Panc1 (cell line): Measurements from ENCODE around the gene UST. TPM values are rescaled to one million over a fixed set of nuclear protein-coding genes. Genes with fewer than 3 reads are reported as not detected.

ENCODE experiments used
- ATAC-seq: fragments of 200-7000 bp; cut with Tn5 transposase; 2 replicates; pipeline ENCODE4 v1.9.1; 2020; ENCODE audit warnings: mild to moderate bottlenecking, moderate library complexity
- BruUV-seq: library from RNA; stranded (reverse); fragments of 400-500 nt; replicated peaks from 2 replicates; lab custom pipeline; 2021; lab: Mats Ljungman, UMichigan
- CTCF ChIA-PET: fragments of 300-600 bp; sonication (Branson Sonifier 250); formaldehyde crosslinking; loops from one replicate; lab custom pipeline; 2022; ENCODE audit warnings: antibody characterized with exemption; lab: Charles Lee
- POLR2A ChIA-PET: fragments of 300-600 bp; sonication (Branson Sonifier 250); formaldehyde crosslinking; loops from one replicate; lab custom pipeline; 2022; ENCODE audit warnings: antibody characterized with exemption; lab: Charles Lee
- DNase-seq: peaks from one replicate; pipeline ENCODE4 v3.0.0-alpha.2; 2010; ENCODE audit warnings: low read depth, low spot score
- H3K27ac ChIP-seq: 2 replicates; pipeline ENCODE4 v1.5.1; 2011; ENCODE audit warnings: mild to moderate bottlenecking, low read length, inconsistent platforms
- H3K27me3 ChIP-seq: fragments of 200-500 bp; sonication (Bioruptor generic); 2 replicates; pipeline ENCODE4 v1.6.0; 2014; ENCODE audit warnings: low read length, inconsistent platforms; ENCODE audit not compliant: control insufficient read depth, insufficient read depth
- H3K36me3 ChIP-seq: fragments of 200-500 bp; sonication (Bioruptor generic); 2 replicates; pipeline ENCODE4 v1.5.1; 2014; ENCODE audit warnings: inconsistent platforms, mild to moderate bottlenecking, low read length, moderate library complexity; ENCODE audit not compliant: control insufficient read depth, insufficient read depth
- H3K4me1 ChIP-seq: 2 replicates; pipeline ENCODE4 v1.5.1; 2011; ENCODE audit warnings: inconsistent platforms, mild to moderate bottlenecking, low read length, moderate library complexity; ENCODE audit not compliant: control insufficient read depth, insufficient read depth
- H3K4me3 ChIP-seq, 2 experiments: 2 replicates each; pipeline ENCODE4 v1.5.1; 2011 to 2012; ENCODE audit warnings: low read depth in 2 of 2, low read length in 2 of 2, mild to moderate bottlenecking in 2 of 2, inconsistent platforms in 1 of 2, moderate library complexity in 1 of 2
- H3K9me3 ChIP-seq: fragments of 200-500 bp; sonication (Bioruptor generic); 2 replicates; pipeline ENCODE4 v1.5.1; 2014; ENCODE audit warnings: low read depth, mild to moderate bottlenecking, inconsistent platforms, low read length, moderate library complexity; ENCODE audit not compliant: control insufficient read depth, insufficient read depth
- POLR2AphosphoS5 ChIP-seq: IDR thresholded peaks from 2 replicates; pipeline ENCODE4 v1.6.1; 2012; ENCODE audit warnings: mild to moderate bottlenecking, low read depth, low read length, moderate library complexity
- SIN3A ChIP-seq: IDR thresholded peaks from 2 replicates; pipeline ENCODE4 v1.6.1; 2012; ENCODE audit warnings: low read depth, mild to moderate bottlenecking, low read length, moderate library complexity, borderline replicate concordance; ENCODE audit not compliant: insufficient read depth
- TCF7L2 ChIP-seq: IDR thresholded peaks from 2 replicates; pipeline ENCODE4 v1.6.1; 2011; ENCODE audit warnings: mild to moderate bottlenecking, low read depth, low read length, inconsistent platforms
- in situ Hi-C: cut with HindIII; loops from 2 replicates; pipeline ENCODE4 v1.10.0; 2016; ENCODE audit warnings: low sequenced_read_pairs, low pct_unique_long_range_greater_than_20kb
- intact Hi-C: fragments of 100-400 bp; cut with micrococcal nuclease; formaldehyde crosslinking; loops from one replicate; pipeline ENCODE4 v1.10.0; 2022; ENCODE audit not compliant: unreplicated experiment
- total RNA-seq: library from RNA; stranded (reverse); gene quantifications from one replicate; pipeline ENCODE4 v1.2.1, GENCODE V29; 2021; ENCODE audit not compliant: unreplicated experiment
- TF ChIP-seq, protein P1 (sequence below): fragments of 450-650 bp; IDR thresholded peaks from 2 replicates; pipeline ENCODE4 v1.5.1; 2017; ENCODE audit warnings: mild to moderate bottlenecking
- TF ChIP-seq, protein P2 (sequence below), 2 experiments: IDR thresholded peaks; 2 replicates each; pipeline ENCODE4 v1.6.1; 2011 to 2012; ENCODE audit warnings: low read depth in 2 of 2, control low read depth in 1 of 2, low read length in 1 of 2, mild to moderate bottlenecking in 1 of 2, moderate library complexity in 1 of 2; ENCODE audit not compliant: insufficient read depth in 1 of 2

Gene UST
- total RNA-seq, 1 experiment from 2014 or later = 0.15 TPM

DNA sequence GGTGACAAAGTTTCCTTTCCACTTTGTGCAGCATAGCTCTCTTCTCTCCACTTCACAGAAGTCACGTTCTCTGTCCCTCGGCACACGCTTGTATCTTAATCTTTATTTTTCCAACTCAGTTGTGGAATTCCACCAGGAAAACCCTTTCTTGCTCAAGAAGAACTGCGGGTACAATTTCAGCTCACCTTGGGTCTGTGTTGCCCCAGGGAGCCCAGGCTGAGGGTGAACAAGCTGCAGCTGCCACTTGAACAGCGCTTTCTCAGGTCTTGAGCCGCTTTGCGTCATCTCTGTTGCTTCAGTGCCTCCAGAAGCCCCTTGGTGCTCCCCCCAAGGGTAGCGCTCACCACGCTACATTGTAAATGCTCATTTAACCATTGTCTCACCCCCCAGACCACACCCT, 341.5 kb downstream of the UST start:
- Histone ChIP-seq H3K27ac (no peak overlapping the region), H3K27me3 (peaks cover 3% of the 10 kb centered on the region; the same call in 1 of the 2 replicates), H3K9me3 (no peaks in the 10 kb centered on the region), H3K4me3 (no peak overlapping the region), H3K36me3 (no peaks in the 10 kb centered on the region), H3K4me1 (no peaks in the 10 kb centered on the region)
- intact Hi-C loops = loop anchor here (10.0 kb wide), 1 partner anchor 226 kb away; the partner anchor contains the start of gene TAB2
- POLR2A ChIA-PET = no interaction called here
- TF ChIP-seq, protein P1, sequence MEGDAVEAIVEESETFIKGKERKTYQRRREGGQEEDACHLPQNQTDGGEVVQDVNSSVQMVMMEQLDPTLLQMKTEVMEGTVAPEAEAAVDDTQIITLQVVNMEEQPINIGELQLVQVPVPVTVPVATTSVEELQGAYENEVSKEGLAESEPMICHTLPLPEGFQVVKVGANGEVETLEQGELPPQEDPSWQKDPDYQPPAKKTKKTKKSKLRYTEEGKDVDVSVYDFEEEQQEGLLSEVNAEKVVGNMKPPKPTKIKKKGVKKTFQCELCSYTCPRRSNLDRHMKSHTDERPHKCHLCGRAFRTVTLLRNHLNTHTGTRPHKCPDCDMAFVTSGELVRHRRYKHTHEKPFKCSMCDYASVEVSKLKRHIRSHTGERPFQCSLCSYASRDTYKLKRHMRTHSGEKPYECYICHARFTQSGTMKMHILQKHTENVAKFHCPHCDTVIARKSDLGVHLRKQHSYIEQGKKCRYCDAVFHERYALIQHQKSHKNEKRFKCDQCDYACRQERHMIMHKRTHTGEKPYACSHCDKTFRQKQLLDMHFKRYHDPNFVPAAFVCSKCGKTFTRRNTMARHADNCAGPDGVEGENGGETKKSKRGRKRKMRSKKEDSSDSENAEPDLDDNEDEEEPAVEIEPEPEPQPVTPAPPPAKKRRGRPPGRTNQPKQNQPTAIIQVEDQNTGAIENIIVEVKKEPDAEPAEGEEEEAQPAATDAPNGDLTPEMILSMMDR = no peak
- in situ Hi-C loops = no loop called here
- DNase-seq = no peak
- BruUV-seq = no TSS peak
- no peak for ATAC-seq
- CTCF ChIA-PET = no interaction called here

DNA sequence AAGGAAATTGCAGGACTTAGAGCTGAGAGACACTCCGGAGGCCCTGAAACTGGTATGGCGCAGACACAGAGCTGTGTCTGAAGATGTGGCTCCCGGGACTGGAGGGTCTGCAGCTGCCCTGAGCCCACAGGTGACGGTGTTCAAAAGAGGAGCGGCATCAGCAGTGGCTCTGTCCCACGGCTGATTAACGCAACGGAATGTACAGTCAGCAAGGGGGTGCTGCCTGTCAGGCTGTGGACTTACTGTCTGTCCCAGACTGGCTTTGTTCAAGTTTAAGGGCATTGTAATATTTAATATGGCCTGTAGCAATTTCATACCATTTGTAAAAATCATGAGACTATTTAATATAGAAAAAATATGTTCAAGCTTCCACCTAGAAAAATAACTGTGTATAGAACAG, 342.7 kb downstream of the UST start:
- in situ Hi-C loops = no loop called here
- H3K27ac ChIP-seq = no peak overlapping the region
- H3K27me3 ChIP-seq = peaks cover 3% of the 10 kb centered on the region; the same call in 1 of the 2 replicates
- no peaks in the 10 kb centered on the region for H3K9me3 ChIP-seq
- H3K36me3 ChIP-seq = no peaks in the 10 kb centered on the region
- intact Hi-C loops = loop anchor here (10.0 kb wide), 1 partner anchor 225 kb away; the partner anchor contains the start of gene TAB2
- DNase-seq (no peak), ATAC-seq (no peak)
- POLR2A ChIA-PET = no interaction called here
- no peak overlapping the region for H3K4me3 ChIP-seq
- CTCF ChIA-PET = no interaction called here
- TF ChIP-seq, protein P1 = 0 out of 2 replicates have a peak, but pooled peaks have one; percentile 11
- TF ChIP-seq SIN3A = no peak
- H3K4me1 ChIP-seq = no peaks in the 10 kb centered on the region
- BruUV-seq = no TSS peak

DNA sequence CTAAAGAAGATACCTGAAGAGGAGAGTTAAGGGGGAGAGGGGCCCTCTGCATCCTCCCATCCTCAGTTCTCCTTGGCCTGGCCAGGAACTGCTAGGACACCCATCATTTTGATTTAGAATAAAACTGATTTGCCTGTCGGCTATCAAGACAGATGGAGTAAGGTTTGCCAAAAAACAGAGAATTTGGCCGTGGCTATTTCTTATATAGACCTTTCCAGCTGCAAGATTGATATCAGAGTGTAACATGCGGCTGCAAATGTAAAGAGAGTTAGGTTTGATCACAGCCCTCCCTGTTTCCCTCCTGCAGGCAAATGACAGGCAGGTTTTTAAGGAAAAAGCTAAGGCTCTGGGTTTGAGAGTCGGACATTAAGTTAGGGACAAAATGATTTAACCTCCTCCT, 344.1 kb downstream of the UST start:
- CTCF ChIA-PET = no interaction called here
- POLR2A ChIA-PET = interaction anchor here (0.5 kb wide), 1 partner anchor 439 kb away, joined by 6 read pairs; no protein-coding TSS in a partner anchor
- DNase-seq (no peak), ATAC-seq (no peak)
- Histone ChIP-seq H3K27ac (no peak overlapping the region), H3K36me3 (no peaks in the 10 kb centered on the region), H3K9me3 (no peaks in the 10 kb centered on the region), H3K27me3 (no peaks in the 10 kb centered on the region), H3K4me1 (no peaks in the 10 kb centered on the region), H3K4me3 (no peak overlapping the region)
- BruUV-seq = no TSS peak
- TF ChIP-seq POLR2AphosphoS5 (no peak), TCF7L2 (no peak), SIN3A (no peak)
- TF ChIP-seq, protein P2, sequence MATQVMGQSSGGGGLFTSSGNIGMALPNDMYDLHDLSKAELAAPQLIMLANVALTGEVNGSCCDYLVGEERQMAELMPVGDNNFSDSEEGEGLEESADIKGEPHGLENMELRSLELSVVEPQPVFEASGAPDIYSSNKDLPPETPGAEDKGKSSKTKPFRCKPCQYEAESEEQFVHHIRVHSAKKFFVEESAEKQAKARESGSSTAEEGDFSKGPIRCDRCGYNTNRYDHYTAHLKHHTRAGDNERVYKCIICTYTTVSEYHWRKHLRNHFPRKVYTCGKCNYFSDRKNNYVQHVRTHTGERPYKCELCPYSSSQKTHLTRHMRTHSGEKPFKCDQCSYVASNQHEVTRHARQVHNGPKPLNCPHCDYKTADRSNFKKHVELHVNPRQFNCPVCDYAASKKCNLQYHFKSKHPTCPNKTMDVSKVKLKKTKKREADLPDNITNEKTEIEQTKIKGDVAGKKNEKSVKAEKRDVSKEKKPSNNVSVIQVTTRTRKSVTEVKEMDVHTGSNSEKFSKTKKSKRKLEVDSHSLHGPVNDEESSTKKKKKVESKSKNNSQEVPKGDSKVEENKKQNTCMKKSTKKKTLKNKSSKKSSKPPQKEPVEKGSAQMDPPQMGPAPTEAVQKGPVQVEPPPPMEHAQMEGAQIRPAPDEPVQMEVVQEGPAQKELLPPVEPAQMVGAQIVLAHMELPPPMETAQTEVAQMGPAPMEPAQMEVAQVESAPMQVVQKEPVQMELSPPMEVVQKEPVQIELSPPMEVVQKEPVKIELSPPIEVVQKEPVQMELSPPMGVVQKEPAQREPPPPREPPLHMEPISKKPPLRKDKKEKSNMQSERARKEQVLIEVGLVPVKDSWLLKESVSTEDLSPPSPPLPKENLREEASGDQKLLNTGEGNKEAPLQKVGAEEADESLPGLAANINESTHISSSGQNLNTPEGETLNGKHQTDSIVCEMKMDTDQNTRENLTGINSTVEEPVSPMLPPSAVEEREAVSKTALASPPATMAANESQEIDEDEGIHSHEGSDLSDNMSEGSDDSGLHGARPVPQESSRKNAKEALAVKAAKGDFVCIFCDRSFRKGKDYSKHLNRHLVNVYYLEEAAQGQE (IDR thresholded peaks at IDR 0.05; ENCODE audit: insufficient read depth in 1 of 2, low read depth in 2 of 2, low read length in 1 of 2) = no peak
- TF ChIP-seq, protein P1 = no peak
- intact Hi-C loops (no loop called here), in situ Hi-C loops (no loop called here)
